ENCODE measurements around the gene EEF1A1.

The EEF1A1 gene

GRCh38 chr6:73487473-73487872 is 33.4 kb downstream of the EEF1A1 start:
- no peak for ATAC-seq
- TF ChIP-seq ZFP30 (CRISPR knock-in tag; IDR thresholded peaks at IDR 0.05) (no peak), GLIS3 (CRISPR knock-in tag; IDR thresholded peaks at IDR 0.05) (no peak), CSRNP3 (CRISPR knock-in tag; IDR thresholded peaks at IDR 0.05) (no peak), BACH2 (CRISPR knock-in tag; IDR thresholded peaks at IDR 0.05; ENCODE audit: borderline replicate concordance) (no peak), CREB5 (CRISPR knock-in tag; IDR thresholded peaks at IDR 0.05; ENCODE audit: low read depth) (no peak), PATZ1 (CRISPR knock-in tag; IDR thresholded peaks at IDR 0.05; ENCODE audit: borderline replicate concordance) (no peak), ARNTL (CRISPR knock-in tag; IDR thresholded peaks at IDR 0.05; ENCODE audit: borderline replicate concordance, low read depth) (no peak), TOX (CRISPR knock-in tag; IDR thresholded peaks at IDR 0.05; ENCODE audit: borderline replicate concordance) (no peak)

- no peak for TF ChIP-seq OSR1 (CRISPR knock-in tag; IDR thresholded peaks at IDR 0.05)
- no peak for TF ChIP-seq ZFP3 (CRISPR knock-in tag; IDR thresholded peaks at IDR 0.05)
- TF ChIP-seq PATZ1 (CRISPR knock-in tag; IDR thresholded peaks at IDR 0.05; ENCODE audit: borderline replicate concordance): no peak
- no peak for TF ChIP-seq CREB5 (CRISPR knock-in tag; IDR thresholded peaks at IDR 0.05; ENCODE audit: low read depth)
- no peak for TF ChIP-seq SNAI2 (CRISPR knock-in tag; IDR thresholded peaks at IDR 0.05)
- TF ChIP-seq, protein P1, sequence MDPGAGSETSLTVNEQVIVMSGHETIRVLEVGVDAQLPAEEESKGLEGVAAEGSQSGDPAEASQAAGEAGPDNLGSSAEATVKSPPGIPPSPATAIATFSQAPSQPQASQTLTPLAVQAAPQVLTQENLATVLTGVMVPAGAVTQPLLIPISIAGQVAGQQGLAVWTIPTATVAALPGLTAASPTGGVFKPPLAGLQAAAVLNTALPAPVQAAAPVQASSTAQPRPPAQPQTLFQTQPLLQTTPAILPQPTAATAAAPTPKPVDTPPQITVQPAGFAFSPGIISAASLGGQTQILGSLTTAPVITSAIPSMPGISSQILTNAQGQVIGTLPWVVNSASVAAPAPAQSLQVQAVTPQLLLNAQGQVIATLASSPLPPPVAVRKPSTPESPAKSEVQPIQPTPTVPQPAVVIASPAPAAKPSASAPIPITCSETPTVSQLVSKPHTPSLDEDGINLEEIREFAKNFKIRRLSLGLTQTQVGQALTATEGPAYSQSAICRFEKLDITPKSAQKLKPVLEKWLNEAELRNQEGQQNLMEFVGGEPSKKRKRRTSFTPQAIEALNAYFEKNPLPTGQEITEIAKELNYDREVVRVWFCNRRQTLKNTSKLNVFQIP (CRISPR knock-in tag; IDR thresholded peaks at IDR 0.05; ENCODE audit: borderline replicate concordance, low read depth): no peak
- no peak for TF ChIP-seq TCF4 (CRISPR knock-in tag; IDR thresholded peaks at IDR 0.05; ENCODE audit: borderline replicate concordance)
- TF ChIP-seq ESRRG (CRISPR knock-in tag; IDR thresholded peaks at IDR 0.05): no peak
- no peak for TF ChIP-seq CSRNP3 (CRISPR knock-in tag; IDR thresholded peaks at IDR 0.05)
- no peak for TF ChIP-seq ZNF8 (CRISPR knock-in tag; IDR thresholded peaks at IDR 0.05)
- no peak for TF ChIP-seq ZNF565 (CRISPR knock-in tag; conservative IDR thresholded peaks at IDR 0.05; ENCODE audit: low read depth)
- ATAC-seq: no peak
These were observed 36.4 kb downstream of the EEF1A1 start for GRCh38 chr6:73484438-73484837.

- TF ChIP-seq ARNTL (CRISPR knock-in tag; IDR thresholded peaks at IDR 0.05; ENCODE audit: borderline replicate concordance, low read depth) (no peak), ZFP3 (CRISPR knock-in tag; IDR thresholded peaks at IDR 0.05) (0 out of 2 replicates have a peak, but pooled peaks have one; percentile 14)
These were observed 38.9 kb downstream of the EEF1A1 start for GRCh38 chr6:73481969-73482368.

More at GRCh38 chr6:73481969-73482368, 38.9 kb downstream of the EEF1A1 start:
- ATAC-seq: no peak
